Measurements from ENCODE around the gene THBD.

Gene THBD

DNA sequence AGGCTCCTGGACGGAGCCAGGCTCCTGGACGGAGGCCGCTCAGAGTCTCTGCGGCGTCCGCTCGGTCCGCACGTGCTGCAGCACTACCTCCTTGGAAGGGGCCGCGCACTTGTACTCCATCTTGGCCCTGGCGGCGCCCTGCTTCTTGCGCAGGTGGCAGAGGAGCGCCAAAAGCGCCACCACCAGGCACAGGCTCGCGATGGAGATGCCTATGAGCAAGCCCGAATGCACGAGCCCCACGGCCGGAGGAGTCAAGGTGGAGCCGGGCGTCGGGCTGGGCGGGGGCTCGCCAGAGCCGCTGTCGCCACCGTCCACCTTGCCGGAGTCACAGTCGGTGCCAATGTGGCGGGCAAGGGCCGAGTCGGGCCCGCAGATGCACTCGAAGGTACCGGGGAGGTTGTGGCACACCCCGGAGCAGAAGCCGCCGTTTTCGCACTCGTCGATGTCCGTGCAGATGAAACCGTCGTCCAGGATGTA lies 1.7 kb downstream of the THBD start:
- H3K9me3 ChIP-seq (ENCODE audit: low read length), result no peaks in the 10 kb centered on the region
- no peaks in the 10 kb centered on the region for H3K79me2 ChIP-seq (ENCODE audit: insufficient read depth, low read length)
- no peak overlapping the region for H3K4me3 ChIP-seq (ENCODE audit: low read depth, low read length, poor library complexity, severe bottlenecking)
- no peak for TF ChIP-seq EZH2 (IDR thresholded peaks at IDR 0.05; ENCODE audit: borderline replicate concordance, low read length)
- TF ChIP-seq CTCF (IDR thresholded peaks at IDR 0.05; ENCODE audit: low read length), result no peak
- H3K27ac ChIP-seq (ENCODE audit: low read depth, low read length, poor library complexity, severe bottlenecking), result no peak overlapping the region
- no peaks in the 10 kb centered on the region for H4K20me1 ChIP-seq (ENCODE audit: insufficient read depth, low read length)
- no peaks in the 10 kb centered on the region for H3K9me2 ChIP-seq (ENCODE audit: low read depth, low read length)
- H3K36me3 ChIP-seq (ENCODE audit: insufficient read depth, low read length), result no peaks in the 10 kb centered on the region
- H3K4me1 ChIP-seq (ENCODE audit: insufficient read depth, low read length, severe bottlenecking), result no peaks in the 10 kb centered on the region
- H3F3A ChIP-seq (ENCODE audit: insufficient read depth, low read length), result no peaks in the 10 kb centered on the region
- no peak overlapping the region for H3K9ac ChIP-seq (ENCODE audit: low read length)
- no peak overlapping the region for H3K4me2 ChIP-seq (ENCODE audit: low read length)
- H2AFZ ChIP-seq (ENCODE audit: low read length), result no peak overlapping the region
- no peaks in the 10 kb centered on the region for H3K27me3 ChIP-seq (ENCODE audit: insufficient read depth, low read length)

- H3K9me3 ChIP-seq (ENCODE audit: low read length), result no peaks in the 10 kb centered on the region
- no peak overlapping the region for H3K4me2 ChIP-seq (ENCODE audit: low read length)
- no peaks in the 10 kb centered on the region for H3K9me2 ChIP-seq (ENCODE audit: low read depth, low read length)
- no peak overlapping the region for H3K27ac ChIP-seq (ENCODE audit: low read depth, low read length, poor library complexity, severe bottlenecking)
- no peaks in the 10 kb centered on the region for H3K79me2 ChIP-seq (ENCODE audit: insufficient read depth, low read length)
- no peak overlapping the region for H3K9ac ChIP-seq (ENCODE audit: low read length)
- no peaks in the 10 kb centered on the region for H3K27me3 ChIP-seq (ENCODE audit: insufficient read depth, low read length)
- H3K4me3 ChIP-seq (ENCODE audit: low read depth, low read length, poor library complexity, severe bottlenecking), result no peak overlapping the region
- H3K4me1 ChIP-seq (ENCODE audit: insufficient read depth, low read length, severe bottlenecking), result no peaks in the 10 kb centered on the region
- H4K20me1 ChIP-seq (ENCODE audit: insufficient read depth, low read length), result no peaks in the 10 kb centered on the region
- no peaks in the 10 kb centered on the region for H3K36me3 ChIP-seq (ENCODE audit: insufficient read depth, low read length)
- H2AFZ ChIP-seq (ENCODE audit: low read length), result no peak overlapping the region
- no peak for TF ChIP-seq CTCF (IDR thresholded peaks at IDR 0.05; ENCODE audit: low read length)
- H3F3A ChIP-seq (ENCODE audit: insufficient read depth, low read length), result no peaks in the 10 kb centered on the region
Measured at GRCh38 chr20:23047001-23047737, 2.3 kb downstream of the THBD start.

DNA sequence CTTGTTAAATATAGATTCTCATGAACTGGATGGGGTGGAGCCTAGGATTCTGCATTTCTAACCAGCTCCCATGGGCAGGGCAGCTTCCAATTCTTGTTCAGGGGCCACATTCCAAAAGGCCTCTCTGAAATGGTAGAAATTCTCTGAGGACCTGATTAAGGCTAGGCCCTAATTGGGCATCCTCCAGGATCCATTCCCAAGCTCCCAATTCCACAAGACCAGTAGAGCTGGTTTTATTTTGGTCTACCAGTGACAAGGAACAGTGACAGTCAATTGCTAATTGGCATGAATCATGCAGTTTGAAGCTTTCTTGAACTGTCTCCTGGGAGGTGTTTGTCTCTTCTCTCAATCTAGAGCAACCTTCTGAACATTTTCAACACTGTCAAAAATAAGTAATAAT lies 3.0 kb downstream of the THBD start:
- no peak overlapping the region for H3K4me3 ChIP-seq (ENCODE audit: low read depth, low read length, poor library complexity, severe bottlenecking)
- no peaks in the 10 kb centered on the region for H3K79me2 ChIP-seq (ENCODE audit: insufficient read depth, low read length)
- no peak overlapping the region for H3K9ac ChIP-seq (ENCODE audit: low read length)
- no peak overlapping the region for H3K27ac ChIP-seq (ENCODE audit: low read depth, low read length, poor library complexity, severe bottlenecking)
- TF ChIP-seq EZH2 (IDR thresholded peaks at IDR 0.05; ENCODE audit: borderline replicate concordance, low read length), result no peak
- TF ChIP-seq CTCF (IDR thresholded peaks at IDR 0.05; ENCODE audit: low read length), result no peak
- H3K36me3 ChIP-seq (ENCODE audit: insufficient read depth, low read length), result no peaks in the 10 kb centered on the region
- H4K20me1 ChIP-seq (ENCODE audit: insufficient read depth, low read length), result no peaks in the 10 kb centered on the region
- no peaks in the 10 kb centered on the region for H3K9me2 ChIP-seq (ENCODE audit: low read depth, low read length)
- no peak overlapping the region for H2AFZ ChIP-seq (ENCODE audit: low read length)
- H3K27me3 ChIP-seq (ENCODE audit: insufficient read depth, low read length), result no peaks in the 10 kb centered on the region
- no peaks in the 10 kb centered on the region for H3K9me3 ChIP-seq (ENCODE audit: low read length)
- no peaks in the 10 kb centered on the region for H3K4me1 ChIP-seq (ENCODE audit: insufficient read depth, low read length, severe bottlenecking)
- no peaks in the 10 kb centered on the region for H3F3A ChIP-seq (ENCODE audit: insufficient read depth, low read length)
- no peak overlapping the region for H3K4me2 ChIP-seq (ENCODE audit: low read length)
